Measurements from ENCODE around the gene IMMT.

IMMT gene

DNA sequence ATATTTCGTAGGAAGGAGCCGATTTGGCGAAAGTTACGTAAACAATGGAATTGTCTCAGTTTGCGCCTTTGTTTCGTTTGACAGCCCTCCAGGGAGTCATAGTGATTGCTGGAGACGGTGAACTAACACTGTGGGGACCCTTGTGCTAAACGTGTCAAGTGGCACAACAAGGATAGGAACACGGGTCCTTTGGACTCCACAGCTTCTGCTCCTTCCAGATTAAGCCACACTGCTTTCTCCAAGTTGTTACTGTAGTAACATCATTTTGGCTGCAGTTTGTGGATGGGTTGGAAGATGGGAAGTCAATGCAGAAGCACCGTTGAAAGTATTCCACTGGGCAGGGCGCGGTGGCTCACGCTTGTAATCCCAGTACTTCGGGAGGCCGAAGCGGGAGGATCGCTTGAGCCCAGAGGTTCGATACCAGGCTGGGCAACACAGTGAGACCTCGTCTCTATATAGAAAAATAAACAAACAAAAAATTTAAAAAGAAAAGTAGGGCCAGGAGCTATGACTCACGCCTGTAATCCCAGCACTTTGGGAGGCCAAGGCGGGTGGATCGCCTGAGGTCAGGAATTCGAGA is 636 bp upstream of the IMMT start:
- no peak for DNase-seq

DNA sequence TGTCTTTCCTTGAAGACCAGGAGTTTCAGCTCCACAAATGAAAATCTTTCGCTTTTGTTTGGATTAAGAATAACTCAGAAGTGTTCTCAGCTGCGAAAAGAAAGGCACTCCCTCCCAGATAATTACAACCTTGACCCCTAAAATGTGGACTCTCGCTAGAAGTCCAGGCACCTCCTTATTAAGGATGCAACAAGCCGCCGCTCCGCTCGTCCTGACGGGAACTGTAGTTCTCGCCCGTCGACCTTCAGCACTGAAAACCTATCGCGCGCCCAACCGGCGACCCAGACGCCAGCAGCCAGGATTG is 559 bp downstream of the IMMT start:
- DNase-seq = no peak

DNA sequence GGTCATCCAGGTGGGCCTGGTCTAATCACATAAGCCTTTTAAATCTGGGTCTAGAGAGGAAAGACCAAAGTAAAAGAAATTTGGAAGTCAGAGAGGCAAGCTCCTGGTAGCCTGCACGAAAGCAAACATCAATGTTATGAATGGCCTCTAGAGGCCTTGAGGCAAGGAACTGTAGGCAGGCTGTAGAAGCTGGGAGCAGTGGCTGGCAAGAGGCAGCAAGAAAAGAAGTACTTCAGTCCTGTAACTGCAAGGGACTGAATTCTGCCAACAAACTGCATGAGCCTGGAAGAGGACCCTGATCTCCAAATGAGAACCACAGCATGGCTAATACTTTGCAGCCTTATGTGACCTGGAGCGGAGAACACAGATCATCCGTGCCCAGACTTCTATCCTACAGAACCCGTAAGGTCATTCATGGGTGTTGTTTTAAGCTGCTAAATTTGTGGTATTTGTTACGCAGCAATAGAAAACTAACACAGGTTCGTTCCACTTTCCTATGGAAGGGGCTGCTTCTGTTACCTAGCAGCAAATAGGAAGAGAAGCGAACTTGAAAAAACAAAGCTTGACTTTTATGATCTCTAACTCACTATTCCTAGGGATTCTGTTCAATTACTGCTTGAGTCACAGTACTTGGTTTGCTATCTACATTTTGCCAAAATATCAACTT is 1.2 kb downstream of the IMMT start:
- DNase-seq = peak in 1 of 2 experiments; percentile 14

GRCh38 chr2:86189782-86190416 is 5.4 kb downstream of the IMMT start:
- DNase-seq = no peak

DNA sequence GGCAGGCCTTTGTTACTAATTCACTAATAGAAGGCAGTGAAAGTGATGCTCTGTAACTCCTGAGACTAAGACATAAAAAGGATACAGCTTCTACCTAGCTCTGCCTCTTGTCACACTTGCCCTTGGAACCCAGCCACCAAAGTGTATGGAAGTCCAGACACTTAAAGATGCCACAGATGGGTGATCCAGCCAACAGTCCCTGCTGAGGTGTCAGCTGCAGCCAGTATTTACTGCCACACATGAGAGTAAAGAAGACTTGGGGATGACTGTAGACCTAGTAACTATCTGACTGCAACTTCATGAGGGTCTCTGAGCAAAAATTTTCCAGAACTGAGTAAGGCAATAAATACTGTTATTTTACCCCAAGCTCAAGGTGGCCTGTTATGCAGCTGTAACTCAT is 8.8 kb downstream of the IMMT start:
- no peak for DNase-seq

DNA sequence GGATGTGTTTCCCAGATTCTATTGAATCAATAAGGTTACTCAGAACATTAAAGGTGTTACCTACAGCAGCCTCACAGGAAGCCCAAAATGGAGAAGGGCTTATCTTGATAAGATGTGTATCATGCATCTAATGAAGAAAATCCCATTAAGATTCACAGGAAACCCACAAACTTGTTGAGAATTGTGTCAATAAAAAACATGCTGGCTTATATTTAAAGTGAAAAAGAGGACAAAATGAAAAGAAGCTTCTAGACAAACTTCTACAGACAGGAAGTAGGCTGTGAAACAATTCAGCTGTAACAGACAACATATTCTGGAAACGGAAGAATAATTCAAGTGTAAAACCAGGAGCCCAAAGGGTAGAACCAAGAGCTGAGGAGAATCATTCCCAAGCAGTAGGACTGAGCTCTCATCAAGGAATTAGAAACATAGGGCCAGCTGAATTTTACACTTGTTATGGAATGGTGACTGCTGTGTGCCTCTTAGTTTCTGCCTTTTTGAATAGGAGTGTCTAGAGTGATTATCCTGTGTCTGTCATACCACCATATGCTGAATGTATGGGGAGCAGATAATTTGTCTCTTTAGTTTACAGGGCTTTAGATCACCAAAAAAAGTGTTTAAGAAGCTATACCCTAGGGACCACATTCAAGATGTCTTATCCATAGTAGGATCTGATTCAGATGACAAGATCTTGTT is 9.6 kb downstream of the IMMT start:
- DNase-seq = no peak

DNA sequence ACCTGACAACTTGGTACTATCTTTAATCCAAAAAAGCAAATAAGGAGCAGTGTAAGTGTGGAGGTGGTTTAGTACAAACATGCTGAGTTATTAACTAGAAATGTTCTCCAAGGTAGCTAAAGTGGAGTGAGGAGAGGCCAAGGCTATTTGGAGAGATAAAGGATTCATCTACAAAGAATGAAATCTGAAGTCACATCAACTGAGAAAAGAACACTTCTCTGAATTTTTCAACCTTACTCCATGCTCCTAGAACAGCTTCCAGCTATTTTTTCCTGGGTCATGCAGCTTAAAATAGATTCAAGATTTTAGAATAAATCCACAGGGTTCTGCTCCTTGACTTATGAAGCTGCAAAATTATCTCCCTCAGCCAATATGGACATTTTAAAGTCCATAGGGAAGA is 18.7 kb downstream of the IMMT start:
- DNase-seq = no peak

DNA sequence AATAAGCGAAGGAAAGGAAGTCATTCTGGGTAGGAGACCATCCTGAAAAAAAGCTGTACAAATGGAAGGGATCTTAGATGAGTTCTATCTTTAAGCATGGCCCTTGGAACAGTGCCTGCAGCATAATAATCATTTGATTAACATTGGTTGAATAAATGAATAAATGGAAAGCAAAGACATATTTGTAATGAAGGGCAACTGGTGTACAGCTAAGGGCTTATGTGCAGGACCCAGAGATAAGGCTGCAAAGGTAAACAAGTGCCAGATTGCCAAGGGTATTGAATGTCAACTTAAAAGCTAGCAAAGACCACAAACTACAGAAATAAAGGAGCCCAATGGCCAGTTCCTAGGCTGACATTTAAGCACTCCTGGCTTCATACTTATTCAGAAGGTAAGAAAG is 19.4 kb downstream of the IMMT start:
- DNase-seq = no peak

DNA sequence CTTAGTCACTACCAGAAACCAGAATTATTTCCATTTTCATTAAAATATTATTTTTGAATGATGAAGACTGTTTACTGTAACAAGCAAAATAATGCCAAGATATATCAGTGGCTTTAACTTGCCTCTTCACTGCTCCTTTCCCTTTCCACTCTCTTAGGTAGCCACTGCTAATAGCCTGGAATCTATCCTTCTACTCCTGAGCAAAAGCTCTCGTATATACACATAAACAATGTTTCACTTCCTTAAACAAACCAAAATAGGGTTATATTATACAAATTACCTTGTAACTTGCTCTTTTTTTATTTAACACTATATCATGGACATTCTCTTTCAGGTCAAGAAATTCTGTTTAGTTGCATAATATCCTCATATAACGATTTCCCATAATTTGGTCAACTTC is 20.8 kb downstream of the IMMT start:
- DNase-seq = no peak

DNA sequence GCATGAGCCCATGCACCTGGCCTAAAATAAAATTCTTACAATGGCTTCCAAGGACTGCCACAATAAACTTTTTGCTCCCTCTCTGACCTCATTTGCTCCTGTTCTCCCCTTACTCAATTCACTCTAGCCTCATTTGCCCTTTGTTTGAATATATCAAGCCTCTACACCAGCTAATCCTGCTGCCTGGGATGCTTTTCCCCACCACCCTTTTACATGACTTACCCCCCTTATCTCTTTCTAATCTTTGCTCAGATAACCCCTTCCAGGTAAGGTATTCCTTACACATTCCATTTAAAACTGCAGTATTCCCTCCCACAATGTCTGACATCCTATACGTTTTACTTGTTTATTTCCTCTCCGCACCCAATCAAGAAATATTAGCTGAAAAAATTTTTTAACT is 22.7 kb downstream of the IMMT start:
- no peak for DNase-seq

DNA sequence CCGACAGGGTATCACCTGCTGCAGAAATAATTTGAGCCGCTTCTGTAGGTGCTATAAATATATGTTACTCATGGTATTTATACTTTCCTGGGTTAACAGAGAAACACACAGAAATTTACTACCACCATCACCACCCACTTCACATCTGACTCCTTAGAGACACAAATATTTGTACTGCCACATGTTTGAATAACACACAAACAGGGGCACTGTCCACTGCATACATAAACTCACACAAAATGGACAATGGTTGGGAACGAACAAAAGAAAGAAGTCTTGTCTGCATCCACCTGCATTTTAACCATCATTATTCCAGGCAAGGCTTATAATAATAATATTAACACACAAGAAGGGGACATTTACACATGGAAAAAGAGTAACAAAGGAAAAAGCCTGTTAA is 24.0 kb downstream of the IMMT start:
- DNase-seq = no peak

GRCh38 chr2:86170449-86170848 is 24.8 kb downstream of the IMMT start:
- no peak for DNase-seq

GRCh38 chr2:86160156-86160952 is 34.9 kb downstream of the IMMT start:
- no peak for DNase-seq

- no peak for DNase-seq
These were observed 37.0 kb downstream of the IMMT start for GRCh38 chr2:86158286-86158685.

GRCh38 chr2:86157009-86157556 is 38.2 kb downstream of the IMMT start:
- DNase-seq = no peak

DNA sequence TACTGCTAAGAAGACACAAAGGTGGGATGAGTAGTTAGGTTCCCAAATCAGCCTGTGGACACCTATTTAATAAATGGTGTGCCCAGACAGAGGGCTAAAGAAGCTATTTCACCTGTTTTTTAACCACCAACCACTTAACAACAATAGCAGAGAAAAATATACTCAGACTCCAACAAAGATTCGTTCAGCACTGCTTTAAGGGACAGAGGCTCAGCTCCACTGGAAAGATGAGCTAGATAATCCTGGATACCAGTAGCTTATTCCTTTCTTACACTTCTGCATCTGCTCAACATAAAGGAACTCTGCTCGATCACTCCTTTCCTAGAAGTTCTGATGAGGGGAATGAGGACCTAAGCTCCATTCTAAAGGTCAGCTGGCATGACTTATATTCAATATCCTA is 44.8 kb downstream of the IMMT start:
- DNase-seq = no peak

- no peak for DNase-seq
These were observed 47.5 kb downstream of the IMMT start for GRCh38 chr2:86147793-86148192.

- DNase-seq = no peak
These were observed 51.2 kb downstream of the IMMT start for GRCh38 chr2:86143926-86144685.

GRCh38 chr2:86143307-86143706 is 52.0 kb downstream of the IMMT start:
- DNase-seq = no peak

- no peak for DNase-seq
These were observed 52.6 kb downstream of the IMMT start for GRCh38 chr2:86142436-86143257.

GRCh38 chr2:86140969-86141392 is 54.3 kb downstream of the IMMT start:
- DNase-seq = no peak

Data from SW 1271 (cell line).